Coronary artery (tissue), 2 donors: ENCODE measurements around the gene CYREN.
A peak's percentile ranks its signal among the peaks of the same experiment; 100 is the strongest.

ENCODE experiments used
- DNase-seq: peaks from one replicate; pipeline ENCODE4 v3.0.0-alpha.2; 2017; ENCODE audit warnings: low spot score
- H3K27ac ChIP-seq, 2 donors: fragments of 200-600 bp; sonication (generic); one replicate each; pipeline ENCODE4 v1.5.1; 2016 to 2019
- H3K4me3 ChIP-seq: fragments of 200-600 bp; sonication (generic); 2 replicates; pipeline ENCODE4 v1.5.1; 2016; ENCODE audit warnings: mild to moderate bottlenecking, moderate library complexity
- TF ChIP-seq, protein P1 (sequence below): fragments of 200-600 bp; sonication (generic); IDR thresholded peaks from one replicate; pipeline ENCODE4 v1.5.1; 2019; ENCODE audit warnings: antibody characterized with exemption

The CYREN gene

DNA sequence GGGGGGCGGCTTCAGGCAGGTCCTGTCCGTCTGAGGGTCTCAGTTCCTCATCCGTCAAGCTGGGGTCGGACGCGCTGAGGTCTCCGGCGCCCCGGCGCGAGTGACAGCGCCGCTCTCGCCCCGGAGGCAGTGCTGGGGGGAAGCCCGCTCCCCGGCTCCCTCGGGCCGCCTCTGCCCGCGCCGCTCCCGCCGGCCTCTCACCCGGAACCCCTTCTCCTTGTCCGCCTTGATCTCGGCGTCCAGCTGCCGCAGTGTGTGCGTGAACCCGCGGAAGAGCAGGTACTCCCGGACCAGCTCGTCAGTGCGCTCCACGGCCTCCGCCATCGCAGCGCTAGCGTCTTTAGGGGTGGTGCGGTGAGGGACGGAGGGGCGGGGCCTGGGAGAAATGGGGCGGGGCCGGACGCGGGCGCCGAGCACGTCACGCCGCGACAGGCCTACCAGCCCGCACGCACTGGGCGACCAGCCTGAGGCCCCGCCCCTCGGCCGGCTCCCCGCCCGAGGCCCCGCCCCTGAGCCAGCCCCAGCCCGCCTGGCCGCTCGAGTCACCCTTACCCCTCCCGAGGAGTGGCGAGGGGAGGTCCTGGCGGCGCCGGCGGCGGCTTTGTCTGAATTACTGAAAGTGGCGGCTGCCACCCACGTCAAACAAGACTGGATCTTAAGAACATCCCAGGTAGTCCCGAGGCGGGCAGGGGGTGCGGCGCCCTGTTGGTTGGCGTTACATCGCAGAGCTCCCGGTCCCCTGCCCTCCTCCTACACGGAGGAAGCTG lies 40.9 kb upstream of the CYREN start, which contains the start of gene WDR91:
Gene WDR91, minus strand, starts transcription at position 348 of the 767 bp plus-strand sequence. Its CDS starts 24 bp downstream, at position 324.
- Histone ChIP-seq H3K27ac (peak within 1 kb of the TSS; percentile 94 to 96), H3K4me3 (peak within 1 kb of the TSS; percentile 87)
- peak; percentile 98 for DNase-seq
- TF ChIP-seq, protein P1, sequence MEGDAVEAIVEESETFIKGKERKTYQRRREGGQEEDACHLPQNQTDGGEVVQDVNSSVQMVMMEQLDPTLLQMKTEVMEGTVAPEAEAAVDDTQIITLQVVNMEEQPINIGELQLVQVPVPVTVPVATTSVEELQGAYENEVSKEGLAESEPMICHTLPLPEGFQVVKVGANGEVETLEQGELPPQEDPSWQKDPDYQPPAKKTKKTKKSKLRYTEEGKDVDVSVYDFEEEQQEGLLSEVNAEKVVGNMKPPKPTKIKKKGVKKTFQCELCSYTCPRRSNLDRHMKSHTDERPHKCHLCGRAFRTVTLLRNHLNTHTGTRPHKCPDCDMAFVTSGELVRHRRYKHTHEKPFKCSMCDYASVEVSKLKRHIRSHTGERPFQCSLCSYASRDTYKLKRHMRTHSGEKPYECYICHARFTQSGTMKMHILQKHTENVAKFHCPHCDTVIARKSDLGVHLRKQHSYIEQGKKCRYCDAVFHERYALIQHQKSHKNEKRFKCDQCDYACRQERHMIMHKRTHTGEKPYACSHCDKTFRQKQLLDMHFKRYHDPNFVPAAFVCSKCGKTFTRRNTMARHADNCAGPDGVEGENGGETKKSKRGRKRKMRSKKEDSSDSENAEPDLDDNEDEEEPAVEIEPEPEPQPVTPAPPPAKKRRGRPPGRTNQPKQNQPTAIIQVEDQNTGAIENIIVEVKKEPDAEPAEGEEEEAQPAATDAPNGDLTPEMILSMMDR: no peak

GRCh38 chr7:135210888-135211178 lies 40.3 kb upstream of the CYREN start:
- TF ChIP-seq, protein P1: no peak
- no peak for DNase-seq

DNA sequence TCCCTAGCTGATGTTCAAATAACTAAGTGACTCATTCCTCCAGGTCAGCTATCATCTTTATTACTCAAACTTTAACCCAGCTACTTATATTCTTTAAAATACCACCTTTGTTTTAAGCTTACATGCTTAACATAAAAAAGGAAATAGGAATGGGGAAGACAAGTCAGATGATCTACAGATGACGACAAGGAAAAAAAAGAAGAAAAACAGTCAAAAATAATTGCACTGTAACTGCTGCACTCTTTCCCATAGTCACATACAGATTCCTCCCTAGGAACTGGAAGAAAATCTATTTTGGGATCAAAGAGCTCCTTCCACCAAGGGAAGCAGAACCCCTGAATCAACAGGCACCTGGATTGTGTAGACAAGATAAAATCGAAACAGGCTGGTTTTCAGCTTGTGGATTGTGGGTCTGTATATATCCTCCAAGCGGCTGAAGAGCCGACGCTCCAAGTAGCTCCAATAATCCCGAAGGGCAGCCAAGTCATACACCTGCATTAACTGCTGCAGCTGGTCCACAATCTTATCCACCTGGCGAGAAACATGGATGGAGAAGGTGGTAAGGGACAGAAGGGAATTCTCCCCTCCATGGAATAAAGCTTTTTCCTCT lies 38.8 kb upstream of the CYREN start:
- H3K4me3 ChIP-seq: peak overlapping the region; percentile 34
- DNase-seq: no peak
- H3K27ac ChIP-seq: peak overlapping the region in 1 of 2 donors; percentile 57
- TF ChIP-seq, protein P1: no peak

More at GRCh38 chr7:135210888-135211178, 40.3 kb upstream of the CYREN start:
- Histone ChIP-seq H3K27ac (peak overlapping the region; percentile 94 to 96), H3K4me3 (peak overlapping the region; percentile 87)

DNA sequence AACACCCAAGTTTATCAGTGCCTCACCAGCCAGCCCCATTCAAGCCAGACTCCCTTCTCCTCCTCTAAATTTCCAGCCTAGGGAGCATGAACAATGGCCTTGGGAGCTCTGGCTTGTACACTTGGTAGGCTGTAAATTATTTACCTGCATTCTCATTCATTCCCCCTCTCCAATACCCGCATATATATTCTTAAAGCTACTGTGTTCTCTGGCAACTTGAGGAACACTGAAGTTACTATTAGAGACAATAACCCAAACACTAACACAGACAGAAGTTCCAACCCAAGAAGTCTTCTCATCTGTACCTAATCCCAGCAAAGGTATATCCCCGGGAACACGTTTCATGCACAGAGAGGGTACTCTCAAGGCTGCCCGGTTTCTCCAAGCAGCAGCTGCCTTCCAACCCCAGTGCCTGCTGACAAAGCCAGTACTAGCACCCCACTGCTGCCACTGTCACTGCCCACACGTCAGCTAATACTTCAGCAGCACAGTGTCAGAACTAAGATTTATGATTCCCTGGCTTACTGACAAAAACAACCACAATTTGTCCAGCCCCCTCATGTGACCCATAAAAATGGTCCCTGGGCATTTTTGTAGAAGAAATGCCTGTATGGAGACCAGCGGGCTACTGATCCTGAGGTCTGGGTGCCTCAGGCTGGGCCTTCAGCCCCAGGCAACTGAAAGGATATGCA lies 37.7 kb upstream of the CYREN start:
- DNase-seq: no peak
- Histone ChIP-seq H3K4me3 (peak overlapping the region; percentile 14), H3K27ac (peak overlapping the region in 1 of 2 donors; percentile 24)
- TF ChIP-seq, protein P1: no peak

GRCh38 chr7:135207406-135208101 lies 37.0 kb upstream of the CYREN start:
- Histone ChIP-seq H3K4me3 (no peak overlapping the region), H3K27ac (no peak overlapping the region)
- TF ChIP-seq, protein P1: no peak
- no peak for DNase-seq

DNA sequence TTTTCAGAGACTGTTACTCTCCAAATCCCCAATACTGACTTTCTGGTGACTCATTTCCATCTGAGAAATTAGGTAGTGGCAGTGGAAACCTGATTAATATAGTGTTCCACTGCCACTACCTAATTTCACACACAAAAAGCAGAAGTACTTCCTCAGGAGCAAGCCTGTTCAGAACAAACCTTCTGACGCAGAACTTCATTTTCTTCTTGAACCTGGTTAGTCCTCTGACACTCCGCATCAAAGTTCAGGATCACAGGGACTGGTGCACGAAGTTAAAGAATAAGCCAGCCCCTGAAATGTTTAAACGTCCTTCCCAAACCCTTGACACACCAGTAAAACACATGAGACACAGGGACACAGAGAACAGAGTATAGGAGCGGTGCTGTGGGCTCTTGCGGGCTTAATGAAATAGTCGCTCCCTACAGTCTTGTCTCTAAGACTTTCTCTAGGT lies 36.5 kb upstream of the CYREN start:
- TF ChIP-seq, protein P1: no peak
- H3K4me3 ChIP-seq: no peak overlapping the region
- no peak overlapping the region for H3K27ac ChIP-seq
- no peak for DNase-seq
